IMR-90 (cell line): ENCODE measurements around the gene SH2D5. TPM values are rescaled to one million over a fixed set of nuclear protein-coding genes. Genes with fewer than 3 reads are reported as not detected.
A peak's percentile ranks its signal among the peaks of the same experiment; 100 is the strongest.

Experiments
- ATAC-seq: fragments of 200-7000 bp; cut with Tn5 transposase; 2 replicates; pipeline ENCODE4 v1.9.1; 2020; ENCODE audit warnings: low read depth, mild to moderate bottlenecking, moderate library complexity
- BruUV-seq: library from RNA; stranded (reverse); fragments of 400-500 nt; replicated peaks from 2 replicates; lab custom pipeline; 2021; lab: Mats Ljungman, UMichigan
- CTCF ChIA-PET: fragments of 300-600 bp; formaldehyde crosslinking; extraction: SDS; loops from one replicate; lab custom pipeline; 2021; ENCODE audit warnings: antibody characterized with exemption; lab: Yijun Ruan, JAX
- POLR2A ChIA-PET: fragments of 300-600 bp; sonication (Branson Sonifier 250); formaldehyde crosslinking; loops from one replicate; lab custom pipeline; 2022; ENCODE audit warnings: antibody characterized with exemption; ENCODE audit not compliant: unreplicated experiment; lab: Charles Lee
- DNase-seq: peaks from one replicate; pipeline ENCODE4 v3.0.0; 2013
- H2AFZ ChIP-seq: replicated peaks from 2 replicates; pipeline ENCODE3; 2013; ENCODE audit warnings: low read length, mild to moderate bottlenecking; ENCODE audit not compliant: poor library complexity
- H2AK5ac ChIP-seq: 2 replicates; pipeline ENCODE4 v1.6.1; 2013; ENCODE audit warnings: low read depth, low read length, inconsistent platforms
- H2AK9ac ChIP-seq: replicated peaks from 2 replicates; pipeline ENCODE3; 2013; ENCODE audit warnings: mild to moderate bottlenecking, low read depth, low read length, moderate library complexity; ENCODE audit not compliant: poor library complexity
- H2BK120ac ChIP-seq: 2 replicates; pipeline ENCODE4 v1.6.1; 2013; ENCODE audit warnings: low read depth, low read length, inconsistent platforms
- H2BK15ac ChIP-seq: 3 replicates; pipeline ENCODE4 v1.6.1; 2013; ENCODE audit warnings: low read depth, low read length, inconsistent platforms
- H2BK20ac ChIP-seq: 2 replicates; pipeline ENCODE4 v1.6.1; 2013; ENCODE audit warnings: low read depth, mild to moderate bottlenecking, inconsistent platforms, low read length, moderate library complexity
- H2BK5ac ChIP-seq: 2 replicates; pipeline ENCODE4 v1.6.1; 2013; ENCODE audit warnings: mild to moderate bottlenecking, low read depth, low read length, inconsistent platforms; ENCODE audit not compliant: poor library complexity, severe bottlenecking
- H3K14ac ChIP-seq: replicated peaks from 2 replicates; pipeline ENCODE4 v1.6.1; 2013; ENCODE audit warnings: low read depth, low read length, inconsistent platforms
- H3K18ac ChIP-seq: 2 replicates; pipeline ENCODE4 v1.6.1; 2013; ENCODE audit warnings: low read depth, low read length, control low read depth
- H3K23ac ChIP-seq: 2 replicates; pipeline ENCODE4 v1.6.1; 2013; ENCODE audit warnings: low read depth, low read length, inconsistent platforms
- H3K27ac ChIP-seq: 2 replicates; pipeline ENCODE4 v1.5.1; 2013; ENCODE audit warnings: mild to moderate bottlenecking, control low read depth, low read length; ENCODE audit not compliant: insufficient read depth
- H3K27me3 ChIP-seq: 2 replicates; pipeline ENCODE4 v1.6.1; 2013; ENCODE audit warnings: low read length; ENCODE audit not compliant: control insufficient read depth, insufficient read depth
- H3K36me3 ChIP-seq: 2 replicates; pipeline ENCODE4 v1.6.1; 2013; ENCODE audit warnings: low read length, mixed read lengths; ENCODE audit not compliant: control insufficient read depth, insufficient read depth
- H3K4ac ChIP-seq: 2 replicates; pipeline ENCODE4 v1.6.1; 2013; ENCODE audit warnings: low read depth, low read length, inconsistent platforms
- H3K4me1 ChIP-seq: 2 replicates; pipeline ENCODE4 v1.6.1; 2013; ENCODE audit warnings: low read length, mixed read lengths; ENCODE audit not compliant: control insufficient read depth, insufficient read depth
- H3K4me2 ChIP-seq: 2 replicates; pipeline ENCODE4 v1.6.1; 2013; ENCODE audit warnings: low read depth, mild to moderate bottlenecking, control low read depth, low read length, moderate library complexity
- H3K4me3 ChIP-seq: 2 replicates; pipeline ENCODE4 v1.5.1; 2013; ENCODE audit warnings: low read depth, mild to moderate bottlenecking, control low read depth, low read length, moderate library complexity; ENCODE audit not compliant: insufficient read depth
- H3K56ac ChIP-seq: 2 replicates; pipeline ENCODE4 v1.6.1; 2013; ENCODE audit warnings: low read length, inconsistent platforms; ENCODE audit not compliant: insufficient read depth; ENCODE audit errors: extremely low read depth
- H3K79me1 ChIP-seq, 2 experiments: 2 replicates each; pipeline ENCODE4 v1.6.1; 2013; ENCODE audit warnings: low read length in 2 of 2, inconsistent platforms in 1 of 2, low read depth in 1 of 2
- H3K9ac ChIP-seq: 2 replicates; pipeline ENCODE4 v1.6.1; 2013; ENCODE audit warnings: low read depth, low read length, control low read depth
- H3K9me1 ChIP-seq: 2 replicates; pipeline ENCODE4 v1.6.1; 2013; ENCODE audit warnings: low read length, inconsistent platforms; ENCODE audit not compliant: insufficient read depth
- H3K9me3 ChIP-seq: 2 replicates; pipeline ENCODE4 v1.6.1; 2013; ENCODE audit warnings: low read length; ENCODE audit not compliant: control insufficient read depth, insufficient read depth
- H4K20me1 ChIP-seq: 2 replicates; pipeline ENCODE4 v1.6.1; 2013; ENCODE audit warnings: low read length, inconsistent platforms; ENCODE audit not compliant: insufficient read depth
- H4K5ac ChIP-seq: 2 replicates; pipeline ENCODE4 v1.6.1; 2013; ENCODE audit warnings: mild to moderate bottlenecking, low read depth, low read length, control low read depth
- H4K8ac ChIP-seq, 2 experiments: 2 replicates each; pipeline ENCODE4 v1.6.1; 2013; ENCODE audit warnings: low read depth in 2 of 2, low read length in 2 of 2, control low read depth in 1 of 2, inconsistent platforms in 1 of 2
- H4K91ac ChIP-seq: 2 replicates; pipeline ENCODE4 v1.6.1; 2013; ENCODE audit warnings: low read depth, low read length, inconsistent platforms; ENCODE audit not compliant: insufficient read depth
- BHLHE40 ChIP-seq: fragments of 150-350 bp; IDR thresholded peaks from 2 replicates; pipeline ENCODE4 v1.6.1; 2016; ENCODE audit warnings: mild to moderate bottlenecking, low read depth, low read length
- CEBPB ChIP-seq: IDR thresholded peaks from 2 replicates; pipeline ENCODE4 v1.6.1; 2012; ENCODE audit warnings: low read depth, low read length, improper control_type of control experiment
- CHD1 ChIP-seq: IDR thresholded peaks from 2 replicates; pipeline ENCODE4 v1.6.1; 2012; ENCODE audit warnings: low read depth, low read length, improper control_type of control experiment
- FOS ChIP-seq: fragments of 150-350 bp; IDR thresholded peaks from 2 replicates; pipeline ENCODE4 v1.6.1; 2016; ENCODE audit warnings: low read depth, low read length
- MAFK ChIP-seq: IDR thresholded peaks from 2 replicates; pipeline ENCODE4 v1.6.1; 2012; ENCODE audit warnings: low read depth, low read length, improper control_type of control experiment
- MAZ ChIP-seq: IDR thresholded peaks from 2 replicates; pipeline ENCODE4 v1.6.1; 2012; ENCODE audit warnings: low read depth, mild to moderate bottlenecking, low read length, improper control_type of control experiment, moderate library complexity, borderline replicate concordance
- MXI1 ChIP-seq: IDR thresholded peaks from 2 replicates; pipeline ENCODE4 v1.6.1; 2012; ENCODE audit warnings: low read depth, mild to moderate bottlenecking, low read length, moderate library complexity, borderline replicate concordance
- NFE2L2 ChIP-seq: fragments of 150-350 bp; IDR thresholded peaks from 2 replicates; pipeline ENCODE4 v1.6.1; 2016; ENCODE audit warnings: low read depth, mild to moderate bottlenecking, low read length
- POLR2A ChIP-seq: IDR thresholded peaks from 2 replicates; pipeline ENCODE4 v1.6.1; 2012; ENCODE audit warnings: mild to moderate bottlenecking, low read depth, low read length
- RAD21 ChIP-seq: IDR thresholded peaks from 2 replicates; pipeline ENCODE4 v1.6.1; 2012; ENCODE audit warnings: low read length, improper control_type of control experiment
- RCOR1 ChIP-seq: IDR thresholded peaks from 2 replicates; pipeline ENCODE4 v1.6.1; 2012; ENCODE audit warnings: mild to moderate bottlenecking, low read length, improper control_type of control experiment; ENCODE audit not compliant: insufficient replicate concordance
- RFX5 ChIP-seq: IDR thresholded peaks from 2 replicates; pipeline ENCODE4 v1.8.0; 2012; ENCODE audit warnings: low read depth, mild to moderate bottlenecking, low read length, moderate library complexity
- SMC3 ChIP-seq: fragments of 150-350 bp; IDR thresholded peaks from 2 replicates; pipeline ENCODE4 v1.6.1; 2016; ENCODE audit warnings: low read depth, mild to moderate bottlenecking, antibody characterized with exemption, low read length, moderate library complexity
- WGBS, 2 experiments: methylation state at CpG; one replicate each; pipeline versions ENCODE4 v1.1.5 to v1.1.7; 2013; ENCODE audit warnings: missing lambda C conversion rate in 2 of 2; ENCODE audit not compliant: insufficient read length in 1 of 2; ENCODE audit errors: extremely low coverage in 2 of 2; 5-methylcytosine and 5-hydroxymethylcytosine counted together
- dilution Hi-C: fragments of 300-500 bp; cut with HindIII; formaldehyde crosslinking; loops from one replicate; pipeline ENCODE4 v1.14.3; 2018; ENCODE audit warnings: low sequenced_read_pairs; ENCODE audit not compliant: unreplicated experiment
- in situ Hi-C: fragments of 300-500 bp; cut with MboI; formaldehyde crosslinking; loops from 3 replicates; pipeline ENCODE4 v1.14.3; 2019; ENCODE audit warnings: low sequenced_read_pairs, inconsistent platforms, mixed read lengths
- intact Hi-C: fragments of 100-400 bp; cut with micrococcal nuclease; formaldehyde crosslinking; loops from 2 replicates; pipeline ENCODE4 v1.10.0; 2022
- polyA plus RNA-seq, 3 experiments: library from polyadenylated mRNA; depleted of rRNA; stranded (reverse); fragments of >200 nt; gene quantifications; 2 replicates each; pipeline ENCODE4 v1.2.3, GENCODE V29; 2012; ENCODE audit warnings: low replicate concordance in 1 of 3
- total RNA-seq: library from RNA; depleted of rRNA; stranded (reverse); fragments of >200 nt; gene quantifications from 2 replicates; pipeline ENCODE4 v1.2.3, GENCODE V29; 2012
- TF ChIP-seq, protein P1 (sequence below): fragments of 150-350 bp; IDR thresholded peaks from 2 replicates; pipeline ENCODE4 v1.6.1; 2017; ENCODE audit warnings: mild to moderate bottlenecking, antibody characterized with exemption, low read length, low read depth
- TF ChIP-seq, protein P2 (sequence below): fragments of 150-350 bp; IDR thresholded peaks from 2 replicates; pipeline ENCODE4 v1.6.1; 2016; ENCODE audit warnings: low read depth, mild to moderate bottlenecking, low read length, moderate library complexity, borderline replicate concordance
- TF ChIP-seq, protein P3 (sequence below): conservative IDR thresholded peaks from 2 replicates; pipeline ENCODE4 v1.5.1; 2012; ENCODE audit warnings: mild to moderate bottlenecking, low read depth, low read length, improper control_type of control experiment

SH2D5 gene
- total and polyA plus RNA-seq, 2 of the 4 experiments (the other 2 are of a cell fraction), result 7.2 to 14.4 TPM

DNA sequence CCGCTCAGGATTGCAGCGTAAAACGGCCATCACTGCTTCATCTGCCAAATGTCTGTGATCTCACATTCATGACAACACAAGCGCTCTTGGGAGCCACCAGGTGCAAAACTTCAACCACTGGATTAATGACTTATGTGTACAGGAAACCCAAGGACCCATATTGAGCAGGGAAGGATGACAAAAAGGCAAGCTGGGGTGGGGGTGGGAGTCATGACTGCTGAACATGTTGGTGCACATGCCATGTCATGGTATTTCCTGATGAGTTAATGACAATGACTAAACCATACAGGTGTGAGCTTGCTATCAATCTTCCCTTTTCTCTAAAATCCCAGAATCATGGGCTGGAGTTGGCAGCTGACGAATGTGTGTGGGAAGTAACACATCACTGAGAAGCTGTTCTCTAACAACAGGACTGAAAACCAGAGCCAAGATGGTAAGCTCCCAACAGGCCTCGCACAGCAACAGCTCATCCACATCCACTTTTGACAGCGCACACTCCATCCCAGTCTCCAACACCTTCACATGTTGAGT is 3.1 kb upstream of the SH2D5 start:
- Histone ChIP-seq H2BK120ac (peak overlapping the region; percentile 16; the same call in 1 of the 2 replicates), H2AFZ (no peak overlapping the region), H3K4me3 (no peak overlapping the region), H2BK15ac (peak overlapping the region; percentile 36; the same call in 1 of the 3 replicates), H3K9me3 (no peaks in the 10 kb centered on the region), H4K91ac (peak overlapping the region; percentile 52), H2AK5ac (peak overlapping the region; percentile 57), H4K20me1 (no peaks in the 10 kb centered on the region; the same call in 1 of the 2 replicates), H3K4me1 (peaks cover 25% of the 10 kb centered on the region), H4K8ac (peak overlapping the region in 1 of 2 experiments; percentile 4; a peak in 1 of 4 replicates), H3K4ac (peak overlapping the region; percentile 49), H3K23ac (no peak overlapping the region), H3K14ac (0 out of 2 replicates have a peak overlapping the region, but pooled peaks have one; percentile 29), H3K9me1 (peaks cover 20% of the 10 kb centered on the region), H3K36me3 (peaks cover 10% of the 10 kb centered on the region), H3K4me2 (no peak overlapping the region), H3K18ac (no peak overlapping the region), H3K27me3 (no peaks in the 10 kb centered on the region), H3K27ac (no peak overlapping the region), H3K79me1 (peaks cover 13 to 40% of the 10 kb centered on the region in 2 experiments), H3K56ac (no peak overlapping the region), H3K9ac (no peak overlapping the region), H2BK20ac (peak overlapping the region; percentile 43; the same call in 1 of the 2 replicates), H2BK5ac (peak overlapping the region; percentile 23), H2AK9ac (no peak overlapping the region), H4K5ac (0 out of 2 replicates have a peak overlapping the region, but pooled peaks have one; percentile 14)
- ChIA-PET CTCF (no interaction called here), POLR2A (no interaction called here)
- DNase-seq (peak; percentile 25), ATAC-seq (no peak)
- in situ Hi-C loops (no loop called here), intact Hi-C loops (no loop called here), dilution Hi-C loops (no loop called here)
- WGBS, 2 experiments, result 73% methylated on average over 5 of the region's 7 CpGs; no CpG with 5 or more reads in 1 of the 2 experiments
- BruUV-seq, result no TSS peak
- TF ChIP-seq SMC3 (no peak), FOS (no peak), MXI1 (no peak), POLR2A (no peak), RFX5 (no peak), CHD1 (no peak), RCOR1 (no peak), MAZ (no peak), BHLHE40 (no peak), MAFK (no peak), NFE2L2 (no peak), RAD21 (no peak), CEBPB (no peak)
- TF ChIP-seq, protein P1, sequence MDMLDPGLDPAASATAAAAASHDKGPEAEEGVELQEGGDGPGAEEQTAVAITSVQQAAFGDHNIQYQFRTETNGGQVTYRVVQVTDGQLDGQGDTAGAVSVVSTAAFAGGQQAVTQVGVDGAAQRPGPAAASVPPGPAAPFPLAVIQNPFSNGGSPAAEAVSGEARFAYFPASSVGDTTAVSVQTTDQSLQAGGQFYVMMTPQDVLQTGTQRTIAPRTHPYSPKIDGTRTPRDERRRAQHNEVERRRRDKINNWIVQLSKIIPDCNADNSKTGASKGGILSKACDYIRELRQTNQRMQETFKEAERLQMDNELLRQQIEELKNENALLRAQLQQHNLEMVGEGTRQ, result no peak
- TF ChIP-seq, protein P2, sequence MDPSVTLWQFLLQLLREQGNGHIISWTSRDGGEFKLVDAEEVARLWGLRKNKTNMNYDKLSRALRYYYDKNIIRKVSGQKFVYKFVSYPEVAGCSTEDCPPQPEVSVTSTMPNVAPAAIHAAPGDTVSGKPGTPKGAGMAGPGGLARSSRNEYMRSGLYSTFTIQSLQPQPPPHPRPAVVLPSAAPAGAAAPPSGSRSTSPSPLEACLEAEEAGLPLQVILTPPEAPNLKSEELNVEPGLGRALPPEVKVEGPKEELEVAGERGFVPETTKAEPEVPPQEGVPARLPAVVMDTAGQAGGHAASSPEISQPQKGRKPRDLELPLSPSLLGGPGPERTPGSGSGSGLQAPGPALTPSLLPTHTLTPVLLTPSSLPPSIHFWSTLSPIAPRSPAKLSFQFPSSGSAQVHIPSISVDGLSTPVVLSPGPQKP, result no peak
- TF ChIP-seq, protein P3, sequence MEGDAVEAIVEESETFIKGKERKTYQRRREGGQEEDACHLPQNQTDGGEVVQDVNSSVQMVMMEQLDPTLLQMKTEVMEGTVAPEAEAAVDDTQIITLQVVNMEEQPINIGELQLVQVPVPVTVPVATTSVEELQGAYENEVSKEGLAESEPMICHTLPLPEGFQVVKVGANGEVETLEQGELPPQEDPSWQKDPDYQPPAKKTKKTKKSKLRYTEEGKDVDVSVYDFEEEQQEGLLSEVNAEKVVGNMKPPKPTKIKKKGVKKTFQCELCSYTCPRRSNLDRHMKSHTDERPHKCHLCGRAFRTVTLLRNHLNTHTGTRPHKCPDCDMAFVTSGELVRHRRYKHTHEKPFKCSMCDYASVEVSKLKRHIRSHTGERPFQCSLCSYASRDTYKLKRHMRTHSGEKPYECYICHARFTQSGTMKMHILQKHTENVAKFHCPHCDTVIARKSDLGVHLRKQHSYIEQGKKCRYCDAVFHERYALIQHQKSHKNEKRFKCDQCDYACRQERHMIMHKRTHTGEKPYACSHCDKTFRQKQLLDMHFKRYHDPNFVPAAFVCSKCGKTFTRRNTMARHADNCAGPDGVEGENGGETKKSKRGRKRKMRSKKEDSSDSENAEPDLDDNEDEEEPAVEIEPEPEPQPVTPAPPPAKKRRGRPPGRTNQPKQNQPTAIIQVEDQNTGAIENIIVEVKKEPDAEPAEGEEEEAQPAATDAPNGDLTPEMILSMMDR, result no peak
